HG02884 (cell line): ENCODE data around the gene LIX1L.

Experiments
- ATAC-seq: cut with Tn5 transposase; IDR thresholded peaks from one replicate; pipeline ENCODE4 v1.9.1; 2021; ENCODE audit warnings: mild to moderate bottlenecking, moderate library complexity; ENCODE audit not compliant: unreplicated experiment

The LIX1L gene

GRCh38 chr1:145897969-145898368 is 59.8 kb downstream of the LIX1L start:
- no peak for ATAC-seq

DNA sequence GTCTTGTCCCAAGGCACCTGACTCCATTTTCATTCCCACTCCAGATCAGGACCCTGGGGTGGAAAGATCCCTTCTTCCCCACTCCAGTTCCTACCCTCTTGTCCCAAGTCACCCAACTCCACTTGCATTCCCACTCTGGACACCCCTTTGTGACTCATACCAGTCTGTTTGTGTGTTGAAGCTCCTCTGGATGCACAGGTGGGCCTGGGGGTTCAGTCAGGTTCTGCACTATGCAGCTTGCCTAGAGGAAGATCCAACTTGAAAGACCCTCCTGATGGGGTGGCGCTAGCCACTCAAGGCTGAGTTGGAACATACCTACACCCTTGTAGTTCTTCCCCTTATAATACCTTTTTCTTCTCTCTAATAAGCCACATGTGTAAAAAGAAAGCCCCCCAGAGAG is 62.3 kb downstream of the LIX1L start:
- no peak for ATAC-seq

DNA sequence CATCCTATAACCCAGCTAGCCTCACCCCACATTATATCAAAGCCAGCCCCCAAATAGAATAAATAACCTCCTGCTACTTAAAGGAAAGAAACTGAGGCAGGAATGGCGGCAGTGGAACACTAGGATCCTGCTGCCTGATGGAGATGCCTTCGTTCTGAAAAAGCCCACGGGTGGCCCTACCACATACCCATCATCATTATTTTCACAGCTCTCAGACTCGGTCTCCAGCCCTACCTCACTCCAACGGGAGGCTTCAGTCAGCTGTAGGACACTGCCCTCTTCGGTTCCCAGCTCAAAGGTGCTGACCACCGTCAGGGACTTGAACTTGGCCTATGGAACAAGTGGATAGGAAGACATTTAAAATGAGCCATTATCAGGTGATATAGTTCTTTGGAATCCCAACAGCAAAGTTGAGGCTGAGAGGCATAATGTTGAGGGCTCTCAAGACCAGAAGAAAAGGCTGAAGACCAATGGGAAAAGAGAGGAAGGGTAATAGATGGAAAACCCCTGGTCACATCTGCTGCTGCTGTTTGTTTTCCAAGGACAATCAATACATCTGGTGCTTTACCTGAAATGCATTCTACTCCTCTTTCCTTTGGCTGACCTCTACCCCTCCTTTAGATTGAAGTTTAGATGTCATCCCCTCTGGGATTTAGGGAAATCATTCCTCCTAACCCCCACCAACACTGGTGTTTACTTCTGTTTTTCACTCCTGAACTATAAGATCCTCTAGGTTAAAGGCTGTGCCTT is 64.3 kb downstream of the LIX1L start:
- no peak for ATAC-seq

GRCh38 chr1:145892486-145893087 is 65.2 kb downstream of the LIX1L start:
- ATAC-seq: no peak

GRCh38 chr1:145891587-145892485 is 66.0 kb downstream of the LIX1L start:
- no peak for ATAC-seq

DNA sequence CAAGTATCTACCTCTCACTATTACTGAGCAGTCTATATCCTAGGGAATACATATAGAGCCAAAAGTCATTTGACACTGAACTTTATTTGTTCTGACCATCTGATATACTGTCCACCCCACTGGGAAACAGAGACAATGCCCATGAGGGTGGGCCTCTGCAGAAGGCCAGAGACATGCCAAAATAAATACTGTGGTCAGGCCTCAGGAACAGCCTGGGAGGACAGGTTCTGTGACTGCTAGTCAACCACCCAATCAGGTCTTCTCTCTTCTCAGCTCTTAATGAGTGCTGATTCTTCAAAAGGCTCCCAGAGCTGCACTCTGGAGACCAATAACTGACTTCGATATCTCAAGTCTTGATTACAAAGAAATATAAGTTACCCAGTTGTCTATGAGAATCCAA is 66.7 kb downstream of the LIX1L start:
- no peak for ATAC-seq

GRCh38 chr1:145889722-145890121 is 68.1 kb downstream of the LIX1L start:
- ATAC-seq: no peak

DNA sequence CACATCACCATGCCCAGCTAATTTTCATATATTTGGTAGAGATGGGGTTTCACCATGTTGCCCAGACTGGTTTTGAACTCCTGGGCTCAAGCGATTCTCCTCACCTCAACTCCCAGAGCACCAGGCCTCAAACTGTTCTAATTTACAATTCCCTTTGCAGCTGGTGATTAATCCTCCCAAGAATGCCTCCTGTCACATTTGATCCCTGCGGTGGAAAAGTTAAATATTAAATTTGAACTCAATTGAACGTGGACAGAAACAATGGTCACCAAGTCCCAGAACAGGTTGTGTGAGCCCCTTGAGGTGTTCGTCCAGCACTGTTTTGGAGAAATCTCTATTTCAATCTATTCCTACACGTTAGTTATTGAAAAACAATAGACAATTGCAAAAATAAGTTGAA is 70.2 kb downstream of the LIX1L start:
- ATAC-seq: no peak

GRCh38 chr1:145886816-145887215 is 71.0 kb downstream of the LIX1L start:
- no peak for ATAC-seq

- no peak for ATAC-seq
Measured at GRCh38 chr1:145886390-145886789, 71.4 kb downstream of the LIX1L start.

GRCh38 chr1:145885738-145886287 is 72.0 kb downstream of the LIX1L start, which contains the start of gene ANKRD35:
TSS of gene ANKRD35 (minus strand) at chr1:145885866. CDS start at chr1:145885758, 108 bp downstream.
- peak; percentile 98 for ATAC-seq

GRCh38 chr1:145884675-145885074 is 73.1 kb downstream of the LIX1L start:
- ATAC-seq: no peak
